Endothelial cell of umbilical vein (primary cell): ENCODE data around the gene PIM2. TPM values are rescaled to one million over a fixed set of nuclear protein-coding genes. Genes with fewer than 3 reads are reported as not detected.

Source experiments
- BruUV-seq: library from RNA; stranded (reverse); fragments of 400-500 nt; replicated peaks from 2 replicates; lab custom pipeline; 2021; lab: Mats Ljungman, UMichigan
- CTCF ChIA-PET: fragments of 300-600, 350-600 bp; sonication (Branson Sonifier 250); formaldehyde crosslinking; loops from one replicate; lab custom pipeline; 2021; ENCODE audit warnings: antibody characterized with exemption, inconsistent platforms; lab: Charles Lee
- POLR2A ChIA-PET: fragments of 300-600, 350-600 bp; sonication (Branson Sonifier 250); formaldehyde crosslinking; loops from one replicate; lab custom pipeline; 2021; ENCODE audit warnings: antibody characterized with exemption, inconsistent platforms; lab: Charles Lee
- DNase-seq: peaks from one replicate; pipeline ENCODE4 v3.0.0-alpha.2; 2011; ENCODE audit warnings: low read depth, low spot score
- FAIRE-seq: peaks from 2 replicates; lab custom pipeline; 2011; peaks lifted over from hg19 to GRCh38; lab: Jason Lieb, UNC
- H2AFZ ChIP-seq: 2 replicates; pipeline ENCODE4 v1.6.0; 2012; ENCODE audit warnings: low read depth, low read length, control low read depth, inconsistent platforms
- H3K27ac ChIP-seq: 2 replicates; pipeline ENCODE4 v1.5.1; 2011; ENCODE audit warnings: low read depth, mild to moderate bottlenecking, control low read depth, low read length, moderate library complexity; ENCODE audit not compliant: insufficient read depth
- H3K27me3 ChIP-seq, 2 experiments: 2 replicates each; pipeline versions ENCODE4 v1.6.0 to v1.6.1; 2011; ENCODE audit warnings: low read length in 2 of 2, mixed read lengths in 1 of 2; ENCODE audit not compliant: control insufficient read depth in 2 of 2, insufficient read depth in 2 of 2
- H3K36me3 ChIP-seq, 2 experiments: 2 replicates in 1 of 2; 3 replicates in 1 of 2; pipeline ENCODE4 v1.5.1; 2011; ENCODE audit warnings: low read length in 2 of 2, mild to moderate bottlenecking in 1 of 2, moderate library complexity in 1 of 2; ENCODE audit not compliant: control insufficient read depth in 2 of 2, insufficient read depth in 2 of 2; ENCODE audit errors: extremely low read depth in 1 of 2
- H3K4me1 ChIP-seq: 3 replicates; pipeline ENCODE4 v1.5.1; 2011; ENCODE audit warnings: mild to moderate bottlenecking, low read length; ENCODE audit not compliant: control insufficient read depth, insufficient read depth; ENCODE audit errors: extremely low read depth
- H3K4me2 ChIP-seq: 2 replicates; pipeline ENCODE4 v1.6.1; 2011; ENCODE audit warnings: low read length, control low read depth, mixed read lengths; ENCODE audit not compliant: insufficient read depth
- H3K4me3 ChIP-seq, 3 experiments: fragments of 200-600 bp in 1 of 3; sonication (generic), shearing (Covaris generic) in 1 of 3; replicated peaks in 1 of 3; 2 replicates each; pipeline ENCODE4 v1.5.1; 2011 to 2016; ENCODE audit warnings: control low read depth in 3 of 3, low read length in 3 of 3, mild to moderate bottlenecking in 2 of 3, inconsistent platforms in 1 of 3, low read depth in 1 of 3, moderate library complexity in 1 of 3; ENCODE audit not compliant: insufficient read depth in 1 of 3
- H3K79me2 ChIP-seq: 2 replicates; pipeline ENCODE4 v1.6.0; 2012; ENCODE audit warnings: low read length, inconsistent platforms; ENCODE audit not compliant: control insufficient read depth, insufficient read depth
- H3K9ac ChIP-seq: replicated peaks from 2 replicates; pipeline ENCODE3; 2011; ENCODE audit warnings: low read length, control low read depth; ENCODE audit not compliant: insufficient read depth; ENCODE audit errors: extremely low read depth
- H3K9me1 ChIP-seq: replicated peaks from 3 replicates; pipeline ENCODE4 v1.6.0; 2011; ENCODE audit warnings: mild to moderate bottlenecking, low read length; ENCODE audit not compliant: control insufficient read depth, insufficient read depth; ENCODE audit errors: extremely low read depth
- H3K9me3 ChIP-seq: replicated peaks from 2 replicates; pipeline ENCODE4 v1.5.1; 2012; ENCODE audit warnings: low read length, inconsistent platforms; ENCODE audit not compliant: control insufficient read depth, insufficient read depth
- H4K20me1 ChIP-seq: replicated peaks from 2 replicates; pipeline ENCODE3; 2011; ENCODE audit warnings: mild to moderate bottlenecking, low read length; ENCODE audit not compliant: control insufficient read depth, insufficient read depth; ENCODE audit errors: extremely low read depth
- CTCF ChIP-seq, 2 donors: IDR thresholded peaks; 1 replicate in 1 of 2; 2 replicates in 1 of 2; pipeline ENCODE4 v1.5.1; 2011; ENCODE audit warnings: low read length in 2 of 2, mild to moderate bottlenecking in 2 of 2, moderate library complexity in 2 of 2, control low read depth in 1 of 2, inconsistent platforms in 1 of 2, low read depth in 1 of 2; ENCODE audit not compliant: insufficient read depth in 1 of 2; ENCODE audit errors: extremely low read depth in 1 of 2
- EZH2 ChIP-seq: IDR thresholded peaks from 2 replicates; pipeline ENCODE4 v1.6.1; 2012; ENCODE audit warnings: borderline replicate concordance, low read depth, mild to moderate bottlenecking, moderate library complexity, low read length, inconsistent platforms; ENCODE audit not compliant: severe bottlenecking
- FOS ChIP-seq: IDR thresholded peaks from 2 replicates; pipeline ENCODE4 v1.6.1; 2011; ENCODE audit warnings: mild to moderate bottlenecking, low read length, moderate library complexity, borderline replicate concordance; ENCODE audit not compliant: insufficient read depth
- GATA2 ChIP-seq: IDR thresholded peaks from 2 replicates; pipeline ENCODE4 v1.7.0; 2011; ENCODE audit warnings: low read depth, mild to moderate bottlenecking, moderate library complexity, mixed read lengths, low read length; ENCODE audit not compliant: insufficient read length, insufficient read depth
- JUN ChIP-seq: IDR thresholded peaks from 2 replicates; pipeline ENCODE4 v1.6.1; 2011; ENCODE audit warnings: borderline replicate concordance, low read depth; ENCODE audit not compliant: insufficient read length, insufficient read depth
- MYC ChIP-seq: IDR thresholded peaks from one replicate; pipeline ENCODE4 v1.6.1; 2011; ENCODE audit warnings: mild to moderate bottlenecking, low read depth, low read length
- POLR2A ChIP-seq: IDR thresholded peaks from 2 replicates; pipeline ENCODE4 v1.6.1; 2012; ENCODE audit warnings: low read depth, mild to moderate bottlenecking, control low read depth, low read length
- POLR2AphosphoS5 ChIP-seq: IDR thresholded peaks from 2 replicates; pipeline ENCODE4 v1.6.1; 2012; ENCODE audit warnings: low read depth, mild to moderate bottlenecking, control low read depth, low read length, moderate library complexity; ENCODE audit not compliant: insufficient read depth
- dilution Hi-C: fragments of 300-500 bp; cut with MboI; formaldehyde crosslinking; loops from one replicate; pipeline ENCODE4 v1.15.0; 2019; ENCODE audit warnings: low sequenced_read_pairs; ENCODE audit not compliant: extremely low pct_ligation_motif_present
- intact Hi-C: fragments of 100-400 bp; cut with micrococcal nuclease; formaldehyde crosslinking; loops from one replicate; pipeline ENCODE4 v1.10.0; 2022
- polyA plus RNA-seq, 4 experiments: library from polyadenylated mRNA; depleted of rRNA in 3 of 4; stranded (reverse) in 3 of 4; unstranded in 1 of 4; fragments of >200 nt; gene quantifications; 2 replicates each; pipeline versions ENCODE4 v1.2.1 to v1.2.3, GENCODE V29; 2011 to 2012; ENCODE audit warnings: missing spikeins in 1 of 4
- total RNA-seq: library from RNA; stranded (reverse); gene quantifications from 2 replicates; pipeline ENCODE4 v1.2.3, GENCODE V29; 2021
- TF ChIP-seq, protein P1 (sequence below): IDR thresholded peaks from 2 replicates; pipeline ENCODE4 v1.6.1; 2011; ENCODE audit not compliant: insufficient read depth, insufficient read length

The PIM2 gene
- total and polyA plus RNA-seq, 2 donors (not counting 3 experiments of a cell fraction or from before 2014, with no cell fraction given) = 7.4 to 7.5 TPM

DNA sequence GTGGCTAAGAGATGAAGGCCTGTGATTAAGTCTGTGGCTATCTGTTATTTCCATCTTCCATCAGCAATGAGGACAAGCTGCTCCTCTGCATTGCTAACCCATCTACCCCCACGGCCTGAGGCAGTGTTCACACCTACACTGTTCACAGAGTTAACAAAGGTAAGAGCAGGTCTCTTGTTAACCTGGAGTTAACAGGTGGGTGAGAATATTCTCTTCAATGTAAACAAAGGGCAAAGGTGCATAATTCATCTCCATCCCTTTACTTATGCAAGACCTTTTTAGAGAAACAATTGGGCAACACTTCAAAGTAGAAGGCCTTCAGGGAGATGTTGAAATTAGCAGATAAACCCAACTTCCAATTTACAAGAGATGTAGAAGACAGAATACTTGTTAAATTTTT, 10.2 kb downstream of the PIM2 start:
- no peak overlapping the region for H3K4me3 ChIP-seq
- no peaks in the 10 kb centered on the region for H3K9me3 ChIP-seq
- no peak overlapping the region for H2AFZ ChIP-seq
- dilution Hi-C loops (no loop called here), intact Hi-C loops (no loop called here)
- no peak for DNase-seq
- peaks cover 17% of the 10 kb centered on the region for H3K79me2 ChIP-seq
- peaks cover 9% of the 10 kb centered on the region for H3K4me1 ChIP-seq
- no peak overlapping the region for H3K27ac ChIP-seq
- ChIA-PET POLR2A (no interaction called here), CTCF (no interaction called here)
- no peaks in the 10 kb centered on the region for H3K27me3 ChIP-seq
- peaks cover 0 to 3% of the 10 kb centered on the region in 2 experiments for H3K36me3 ChIP-seq
- no peak for TF ChIP-seq FOS
- H3K4me2 ChIP-seq = no peak overlapping the region
- FAIRE-seq = no peak
- no peaks in the 10 kb centered on the region for H4K20me1 ChIP-seq
- H3K9me1 ChIP-seq = no peaks in the 10 kb centered on the region
- no TSS peak for BruUV-seq
- H3K9ac ChIP-seq = no peak overlapping the region

- H3K9me1 ChIP-seq = no peaks in the 10 kb centered on the region
- dilution Hi-C loops = no loop called here
- DNase-seq (no peak), FAIRE-seq (no peak)
- peaks cover 7% of the 10 kb centered on the region for H3K79me2 ChIP-seq
- TF ChIP-seq MYC (no peak), CTCF (IDR thresholded peaks at IDR 0.05; ENCODE audit: extremely low read depth in 1 of 2, insufficient read depth in 1 of 2, low read depth in 1 of 2, low read length in 2 of 2) (no peak), POLR2A (no peak), EZH2 (no peak), FOS (no peak), GATA2 (no peak), JUN (no peak), POLR2AphosphoS5 (no peak)
- TF ChIP-seq, protein P1, sequence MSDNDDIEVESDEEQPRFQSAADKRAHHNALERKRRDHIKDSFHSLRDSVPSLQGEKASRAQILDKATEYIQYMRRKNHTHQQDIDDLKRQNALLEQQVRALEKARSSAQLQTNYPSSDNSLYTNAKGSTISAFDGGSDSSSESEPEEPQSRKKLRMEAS = no peak
- CTCF ChIA-PET = no interaction called here
- H3K36me3 ChIP-seq = peaks cover 0 to 10% of the 10 kb centered on the region in 2 experiments
- H3K9ac ChIP-seq = no peak overlapping the region
- no peak overlapping the region for H3K4me3 ChIP-seq
- no peaks in the 10 kb centered on the region for H3K9me3 ChIP-seq
- no peaks in the 10 kb centered on the region for H3K27me3 ChIP-seq
- no peak overlapping the region for H3K4me2 ChIP-seq
- no TSS peak for BruUV-seq
- H3K4me1 ChIP-seq = peaks cover 1% of the 10 kb centered on the region
- POLR2A ChIA-PET = no interaction called here
- no peak overlapping the region for H2AFZ ChIP-seq
- intact Hi-C loops = no loop called here
- no peak overlapping the region for H3K27ac ChIP-seq
- no peaks in the 10 kb centered on the region for H4K20me1 ChIP-seq
These were observed 13.6 kb downstream of the PIM2 start for GRCh38 chrX:48905090-48905790.
